Left lung (tissue), 10 donors: ENCODE data around the gene CEBPA. TPM values are rescaled to one million over a fixed set of nuclear protein-coding genes. Genes with fewer than 3 reads are reported as not detected.
A peak's percentile ranks its signal among the peaks of the same experiment; 100 is the strongest.

ENCODE experiments used
- ATAC-seq: fragments of 200-7000 bp; cut with Tn5 transposase; one replicate; pipeline ENCODE4 v1.9.1; 2020; ENCODE audit warnings: moderate library complexity
- DNase-seq, 4 donors: peaks; one replicate each; pipeline ENCODE4 v3.0.0-alpha.2; 2013 to 2020
- H3K27ac ChIP-seq, 2 donors: fragments of 200-600 bp; sonication (generic) in 1 of 2; one replicate each; pipeline versions ENCODE4 v1.5.0 to v1.8.0; 2020 to 2021
- H3K27me3 ChIP-seq, 2 donors: fragments of 200-600 bp; sonication (generic) in 1 of 2; one replicate each; pipeline versions ENCODE4 v1.5.0 to v1.8.0; 2020 to 2021
- H3K36me3 ChIP-seq, 2 donors: fragments of 200-600 bp; sonication (generic) in 1 of 2; one replicate each; pipeline versions ENCODE4 v1.5.0 to v1.8.0; 2020 to 2021
- H3K4me1 ChIP-seq, 2 donors: fragments of 200-600 bp; one replicate each; pipeline ENCODE4 v1.8.0; 2021
- H3K4me3 ChIP-seq, 2 donors: fragments of 200-600 bp; sonication (generic) in 1 of 2; one replicate each; pipeline versions ENCODE4 v1.5.0 to v1.8.0; 2020 to 2021; ENCODE audit warnings: mild to moderate bottlenecking in 1 of 2
- H3K9me3 ChIP-seq, 2 donors: fragments of 200-600 bp; sonication (generic) in 1 of 2; one replicate each; pipeline versions ENCODE4 v1.5.0 to v1.8.0; 2020 to 2021
- CTCF ChIP-seq, 2 donors: fragments of 200-600 bp; sonication (generic) in 1 of 2; IDR thresholded peaks; one replicate each; pipeline versions ENCODE4 v1.5.0 to v1.8.0; 2021; ENCODE audit warnings: antibody characterized with exemption in 2 of 2
- intact Hi-C, 2 donors: fragments of 100-400 bp; cut with DNase I; formaldehyde crosslinking; loops; one replicate each; pipeline versions ENCODE4 v1.11.2 to v1.14.2; 2022
- polyA plus RNA-seq, 6 donors: library from polyadenylated mRNA; unstranded; fragments of 120-200 nt; gene quantifications; one replicate each; pipeline ENCODE4 v1.2.1, GENCODE V29; 2013; ENCODE audit not compliant: insufficient read length in 6 of 6
- total RNA-seq, 2 donors: library from RNA; stranded (reverse); fragmentation: NEBNext Ultra II Directional; extraction: Animal tissue kit (Norgen Biotek cat#: 25700); gene quantifications; one replicate each; pipeline ENCODE4 v1.2.1, GENCODE V29; 2021
- donor health status: DM: no; HTN: yes; CAD: no.
- donor health status: DM: no; HTN: no; CAD: no.

Gene CEBPA
- total and polyA plus RNA-seq, 8 donors = 11.2 to 93.8 (median 16.5) TPM

- H3K27ac ChIP-seq = no peak overlapping the region
- TF ChIP-seq CTCF (IDR thresholded peaks at IDR 0.05) = no peak
- DNase-seq (peak in 2 of 4 donors; percentile 70 to 84), ATAC-seq (peak; percentile 37)
- no peak overlapping the region for H3K4me3 ChIP-seq
- peaks cover 0 to 3% of the 10 kb centered on the region in 2 donors for H3K9me3 ChIP-seq
- intact Hi-C loops = no loop called here
- peaks cover 0 to 33% of the 10 kb centered on the region in 2 donors for H3K27me3 ChIP-seq
- peaks cover 0 to 22% of the 10 kb centered on the region in 2 donors for H3K4me1 ChIP-seq
- H3K36me3 ChIP-seq = no peaks in the 10 kb centered on the region
These were observed 49.4 kb downstream of the CEBPA start for GRCh38 chr19:33252971-33253370.

GRCh38 chr19:33252418-33252962 lies 49.8 kb downstream of the CEBPA start:
- Histone ChIP-seq H3K4me1 (peaks cover 0 to 23% of the 10 kb centered on the region in 2 donors), H3K27me3 (peaks cover 0 to 33% of the 10 kb centered on the region in 2 donors), H3K36me3 (no peaks in the 10 kb centered on the region), H3K27ac (no peak overlapping the region), H3K4me3 (no peak overlapping the region), H3K9me3 (no peaks in the 10 kb centered on the region)
- TF ChIP-seq CTCF (IDR thresholded peaks at IDR 0.05) = no peak
- DNase-seq (no peak), ATAC-seq (no peak)
- intact Hi-C loops = no loop called here

GRCh38 chr19:33251526-33252090 lies 50.7 kb downstream of the CEBPA start:
- intact Hi-C loops = no loop called here
- Histone ChIP-seq H3K9me3 (no peaks in the 10 kb centered on the region), H3K4me1 (peaks cover 0 to 23% of the 10 kb centered on the region in 2 donors), H3K27me3 (peaks cover 0 to 33% of the 10 kb centered on the region in 2 donors), H3K4me3 (no peak overlapping the region), H3K36me3 (no peaks in the 10 kb centered on the region), H3K27ac (no peak overlapping the region)
- DNase-seq (no peak), ATAC-seq (no peak)
- TF ChIP-seq CTCF (IDR thresholded peaks at IDR 0.05) = no peak

- no peak for TF ChIP-seq CTCF (IDR thresholded peaks at IDR 0.05)
- no peak overlapping the region for H3K27ac ChIP-seq
- ATAC-seq (no peak), DNase-seq (peak in 1 of 4 donors; percentile 26)
- no peaks in the 10 kb centered on the region for H3K36me3 ChIP-seq
- peaks cover 0 to 2% of the 10 kb centered on the region in 2 donors for H3K9me3 ChIP-seq
- peaks cover 0 to 23% of the 10 kb centered on the region in 2 donors for H3K4me1 ChIP-seq
- no peak overlapping the region for H3K4me3 ChIP-seq
- intact Hi-C loops = no loop called here
- H3K27me3 ChIP-seq = peaks cover 0 to 33% of the 10 kb centered on the region in 2 donors
These were observed 51.3 kb downstream of the CEBPA start for GRCh38 chr19:33251076-33251475.

GRCh38 chr19:33250500-33250899 lies 51.8 kb downstream of the CEBPA start:
- Histone ChIP-seq H3K27ac (no peak overlapping the region), H3K9me3 (peaks cover 0 to 8% of the 10 kb centered on the region in 2 donors), H3K27me3 (peaks cover 0 to 33% of the 10 kb centered on the region in 2 donors), H3K4me3 (no peak overlapping the region), H3K4me1 (peaks cover 0 to 23% of the 10 kb centered on the region in 2 donors), H3K36me3 (no peaks in the 10 kb centered on the region)
- ATAC-seq (no peak), DNase-seq (no peak)
- TF ChIP-seq CTCF (IDR thresholded peaks at IDR 0.05) = no peak
- intact Hi-C loops = no loop called here

Other genes with a start within 250 kb of the CEBPA start
- 1 to 10 TPM; 8.9 to 9.6 TPM for gene RHPN2, start 237.6 kb downstream of the CEBPA start, total RNA-seq
- gene RHPN2, start 237.6 kb downstream of the CEBPA start, polyA plus RNA-seq = 10 to 100 TPM in 2 of 6 donors, 1 to 10 TPM in 4; 5.3 to 10.1 (median 7.8) TPM
- gene GPATCH1, start 221.4 kb downstream of the CEBPA start, total RNA-seq = 1 to 10 TPM; 5.4 to 7.0 TPM
- gene GPATCH1, start 221.4 kb downstream of the CEBPA start, polyA plus RNA-seq = 10 to 100 TPM; 14.0 to 19.9 (median 16.5) TPM
- not detected for gene WDR88, start 170.4 kb downstream of the CEBPA start, total RNA-seq
- 1 to 10 TPM; 1.2 to 1.9 (median 1.5) TPM for gene WDR88, start 170.4 kb downstream of the CEBPA start, polyA plus RNA-seq
- 10 to 100 TPM; 18.1 to 33.5 TPM for gene LRP3, start 108.2 kb downstream of the CEBPA start, total RNA-seq
- gene LRP3, start 108.2 kb downstream of the CEBPA start, polyA plus RNA-seq = 10 to 100 TPM; 18.6 to 31.9 (median 25.2) TPM
- gene SLC7A10, start 76.7 kb downstream of the CEBPA start, total RNA-seq = under 1 TPM in 1 of 2 donors, not detected in 1; 0.50 TPM
- gene SLC7A10, start 76.7 kb downstream of the CEBPA start, polyA plus RNA-seq = 1 to 10 TPM in 3 of 6 donors, under 1 TPM in 3; 0.57 to 1.2 (median 1.0) TPM
- 10 to 100 TPM; 18.3 to 26.4 TPM for gene CEBPG, start 71.2 kb upstream of the CEBPA start, total RNA-seq
- 10 to 100 TPM; 17.8 to 22.3 (median 19.3) TPM for gene CEBPG, start 71.2 kb upstream of the CEBPA start, polyA plus RNA-seq
- gene PEPD, start 219.3 kb upstream of the CEBPA start, total RNA-seq = 10 to 100 TPM; 73.2 to 90.1 TPM
- 10 to 100 TPM; 41.2 to 56.4 (median 45.1) TPM for gene PEPD, start 219.3 kb upstream of the CEBPA start, polyA plus RNA-seq